ENCODE results near the gene FLRT1.

FLRT1 gene

GRCh38 chr11:64036087-64037026, 626 bp downstream of the FLRT1 start:
- Histone ChIP-seq H3K4me2 (ENCODE audit: low read depth, low read length, poor library complexity, severe bottlenecking) (no peak overlapping the region), H3K9me2 (replicated peaks; ENCODE audit: insufficient read depth, low read length) (no peaks in the 10 kb centered on the region), H3K9ac (ENCODE audit: low read length) (no peak overlapping the region), H3K27me3 (ENCODE audit: low read length) (no peaks in the 10 kb centered on the region), H4K20me1 (ENCODE audit: low read depth, low read length) (no peaks in the 10 kb centered on the region), H3K27ac (ENCODE audit: low read depth, low read length) (no peak overlapping the region), H3K79me2 (ENCODE audit: insufficient read depth, low read length) (no peaks in the 10 kb centered on the region), H3K4me3 (ENCODE audit: insufficient read depth, low read length, poor library complexity, severe bottlenecking) (no peak overlapping the region), H2AFZ (ENCODE audit: low read depth, low read length, severe bottlenecking) (no peak overlapping the region), H3F3A (ENCODE audit: insufficient read depth) (no peaks in the 10 kb centered on the region), H3K36me3 (ENCODE audit: low read length) (no peaks in the 10 kb centered on the region), H3K9me3 (ENCODE audit: insufficient read depth, low read length) (no peaks in the 10 kb centered on the region)
- TF ChIP-seq, protein P1, sequence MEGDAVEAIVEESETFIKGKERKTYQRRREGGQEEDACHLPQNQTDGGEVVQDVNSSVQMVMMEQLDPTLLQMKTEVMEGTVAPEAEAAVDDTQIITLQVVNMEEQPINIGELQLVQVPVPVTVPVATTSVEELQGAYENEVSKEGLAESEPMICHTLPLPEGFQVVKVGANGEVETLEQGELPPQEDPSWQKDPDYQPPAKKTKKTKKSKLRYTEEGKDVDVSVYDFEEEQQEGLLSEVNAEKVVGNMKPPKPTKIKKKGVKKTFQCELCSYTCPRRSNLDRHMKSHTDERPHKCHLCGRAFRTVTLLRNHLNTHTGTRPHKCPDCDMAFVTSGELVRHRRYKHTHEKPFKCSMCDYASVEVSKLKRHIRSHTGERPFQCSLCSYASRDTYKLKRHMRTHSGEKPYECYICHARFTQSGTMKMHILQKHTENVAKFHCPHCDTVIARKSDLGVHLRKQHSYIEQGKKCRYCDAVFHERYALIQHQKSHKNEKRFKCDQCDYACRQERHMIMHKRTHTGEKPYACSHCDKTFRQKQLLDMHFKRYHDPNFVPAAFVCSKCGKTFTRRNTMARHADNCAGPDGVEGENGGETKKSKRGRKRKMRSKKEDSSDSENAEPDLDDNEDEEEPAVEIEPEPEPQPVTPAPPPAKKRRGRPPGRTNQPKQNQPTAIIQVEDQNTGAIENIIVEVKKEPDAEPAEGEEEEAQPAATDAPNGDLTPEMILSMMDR (IDR thresholded peaks at IDR 0.05; ENCODE audit: insufficient read depth, low read length, poor library complexity, severe bottlenecking), result no peak
- no peak for TF ChIP-seq EZH2phosphoT487 (conservative IDR thresholded peaks at IDR 0.05; ENCODE audit: low read length)

DNA sequence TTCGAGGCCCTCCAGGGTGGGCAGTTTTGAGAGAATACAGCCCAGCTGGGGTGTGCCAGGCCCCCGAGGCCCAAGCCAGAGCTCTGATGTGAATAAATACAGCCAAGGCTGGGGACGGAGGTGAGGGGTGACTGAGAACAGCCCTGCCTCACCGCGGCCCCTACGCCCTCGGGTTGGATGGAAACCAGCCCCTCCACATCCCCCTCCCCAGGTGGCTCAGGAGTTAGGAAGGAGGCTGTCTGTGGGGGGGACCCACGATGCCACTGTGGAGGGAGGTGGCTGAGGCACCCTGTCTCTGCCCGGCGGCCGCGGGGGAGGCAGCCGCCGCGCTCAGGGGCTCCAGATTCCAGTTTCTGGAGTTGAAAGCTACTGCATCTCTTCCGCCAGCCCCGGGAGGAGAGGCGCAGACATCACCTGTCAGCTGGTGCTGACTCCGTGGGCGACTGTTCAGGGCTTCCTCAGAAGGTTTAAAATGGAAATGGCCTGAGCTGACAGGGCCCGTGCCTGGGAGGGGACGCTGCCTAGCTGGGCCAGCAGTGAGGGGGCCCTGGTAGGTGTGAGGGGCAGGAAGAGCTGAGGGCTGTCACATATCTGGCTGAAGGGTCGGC, 1.4 kb downstream of the FLRT1 start:
- Histone ChIP-seq H3K27me3 (ENCODE audit: low read length) (no peaks in the 10 kb centered on the region), H3K79me2 (ENCODE audit: insufficient read depth, low read length) (no peaks in the 10 kb centered on the region), H3K27ac (ENCODE audit: low read depth, low read length) (no peak overlapping the region), H2AFZ (ENCODE audit: low read depth, low read length, severe bottlenecking) (no peak overlapping the region), H3K4me2 (ENCODE audit: low read depth, low read length, poor library complexity, severe bottlenecking) (no peak overlapping the region), H3K9me3 (ENCODE audit: insufficient read depth, low read length) (no peaks in the 10 kb centered on the region), H3K9ac (ENCODE audit: low read length) (no peak overlapping the region), H3K4me3 (ENCODE audit: insufficient read depth, low read length, poor library complexity, severe bottlenecking) (no peak overlapping the region), H4K20me1 (ENCODE audit: low read depth, low read length) (no peaks in the 10 kb centered on the region), H3K9me2 (replicated peaks; ENCODE audit: insufficient read depth, low read length) (no peaks in the 10 kb centered on the region), H3K36me3 (ENCODE audit: low read length) (no peaks in the 10 kb centered on the region), H3F3A (ENCODE audit: insufficient read depth) (no peaks in the 10 kb centered on the region)
- TF ChIP-seq, protein P1 (IDR thresholded peaks at IDR 0.05; ENCODE audit: insufficient read depth, low read length, poor library complexity, severe bottlenecking), result no peak
- TF ChIP-seq EZH2phosphoT487 (conservative IDR thresholded peaks at IDR 0.05; ENCODE audit: low read length), result no peak

DNA sequence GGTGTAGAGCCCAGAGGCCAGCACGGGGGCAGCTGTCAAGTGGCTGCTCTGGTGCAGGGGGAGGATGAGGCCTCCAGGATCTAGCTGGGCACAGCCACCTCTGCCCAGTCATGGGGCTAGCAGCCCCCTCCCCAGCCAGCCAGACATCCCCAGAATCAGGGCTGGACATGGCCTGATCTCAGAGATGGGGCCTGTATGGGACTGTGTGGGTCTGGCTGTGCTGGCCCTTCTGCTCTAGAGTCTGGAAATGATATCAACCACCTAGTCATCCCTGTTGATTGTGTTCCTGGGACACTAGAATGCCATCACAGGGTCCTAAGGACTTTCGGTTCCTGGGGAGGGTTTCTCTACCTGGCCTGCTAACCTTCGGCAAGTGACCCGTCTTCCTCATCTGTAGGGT, 2.8 kb downstream of the FLRT1 start:
- no peaks in the 10 kb centered on the region for H3K27me3 ChIP-seq (ENCODE audit: low read length)
- no peak overlapping the region for H2AFZ ChIP-seq (ENCODE audit: low read depth, low read length, severe bottlenecking)
- no peak overlapping the region for H3K27ac ChIP-seq (ENCODE audit: low read depth, low read length)
- no peaks in the 10 kb centered on the region for H3K36me3 ChIP-seq (ENCODE audit: low read length)
- TF ChIP-seq EZH2phosphoT487 (conservative IDR thresholded peaks at IDR 0.05; ENCODE audit: low read length), result no peak
- TF ChIP-seq, protein P1 (IDR thresholded peaks at IDR 0.05; ENCODE audit: insufficient read depth, low read length, poor library complexity, severe bottlenecking), result no peak
- no peak overlapping the region for H3K9ac ChIP-seq (ENCODE audit: low read length)
- no peak overlapping the region for H3K4me3 ChIP-seq (ENCODE audit: insufficient read depth, low read length, poor library complexity, severe bottlenecking)
- H3K9me3 ChIP-seq (ENCODE audit: insufficient read depth, low read length), result no peaks in the 10 kb centered on the region
- H3K79me2 ChIP-seq (ENCODE audit: insufficient read depth, low read length), result no peaks in the 10 kb centered on the region
- no peaks in the 10 kb centered on the region for H3K9me2 ChIP-seq (replicated peaks; ENCODE audit: insufficient read depth, low read length)
- H4K20me1 ChIP-seq (ENCODE audit: low read depth, low read length), result no peaks in the 10 kb centered on the region
- no peak overlapping the region for H3K4me2 ChIP-seq (ENCODE audit: low read depth, low read length, poor library complexity, severe bottlenecking)
- H3F3A ChIP-seq (ENCODE audit: insufficient read depth), result no peaks in the 10 kb centered on the region

Data from SU-DHL-6 (cell line).